ENCODE measurements around the gene DAPK3.
A peak's percentile ranks its signal among the peaks of the same experiment; 100 is the strongest.

DAPK3 gene

DNA sequence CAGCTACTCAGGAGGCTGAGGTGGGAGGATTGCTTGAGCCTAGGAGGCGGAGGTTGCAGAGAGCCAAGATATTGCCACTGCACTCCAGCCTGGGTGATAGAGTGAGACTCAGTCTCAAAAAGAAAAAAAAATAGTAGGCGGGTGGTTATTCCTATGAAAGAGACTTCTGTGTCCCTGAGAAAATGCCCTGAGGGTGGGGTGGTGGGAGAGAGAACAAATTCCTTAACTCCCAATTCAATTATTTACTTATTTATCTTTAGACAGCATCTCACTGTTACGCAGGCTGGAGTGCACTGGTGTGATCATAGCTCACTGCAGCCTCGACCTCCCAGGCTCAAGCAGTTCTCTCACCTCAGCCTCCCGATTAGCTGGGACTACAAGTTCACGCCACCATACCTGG lies 24.7 kb upstream of the DAPK3 start:
- POLR2A ChIA-PET: interaction anchor here (0.8 kb wide), 1 partner anchor 11 kb away, joined by 5 read pairs; no protein-coding TSS in a partner anchor
- CTCF ChIA-PET: interaction anchor here (0.7 kb wide), 1 partner anchor 233 kb away, joined by 4 read pairs; no protein-coding TSS in a partner anchor
- Histone ChIP-seq H3K36me3 (ENCODE audit: control insufficient read depth in 2 of 2, insufficient read depth in 1 of 2, low read length in 2 of 2) (no peaks in the 10 kb centered on the region), H3K9me3 (ENCODE audit: control insufficient read depth, insufficient read depth, low read depth, low read length) (no peaks in the 10 kb centered on the region), H3K4me1 (ENCODE audit: control insufficient read depth, insufficient read depth, low read length) (no peaks in the 10 kb centered on the region), H3K27ac (ENCODE audit: extremely low read depth, low read depth, low read length) (no peak overlapping the region), H3K4me3 (ENCODE audit: low read depth, low read length) (no peak overlapping the region)
- TF ChIP-seq EGR2 (tag by site-specific recombination; IDR thresholded peaks at IDR 0.05; ENCODE audit: low read depth): peak; percentile 40; the same call in 1 of the 2 replicates
- peak; percentile 29; the same call in 1 of the 2 replicates for TF ChIP-seq ZNF18 (tag by site-specific recombination; IDR thresholded peaks at IDR 0.05)
- TF ChIP-seq ZNF645 (tag by site-specific recombination; IDR thresholded peaks at IDR 0.05): no peak
- TF ChIP-seq ZNF830 (tag by site-specific recombination; IDR thresholded peaks at IDR 0.05; ENCODE audit: low read depth): no peak
- TF ChIP-seq ZFHX2 (tag by site-specific recombination; conservative IDR thresholded peaks at IDR 0.05): peak; percentile 26; the same call in 1 of the 2 replicates

- ChIA-PET CTCF (interaction anchor here (0.7 to 1.7 kb wide), 2 partner anchors 9 to 16 kb away, joined by 3 to 5 read pairs; no protein-coding TSS in a partner anchor), POLR2A (interaction anchor here (1.2 to 2.0 kb wide), 2 partner anchors 16 to 22 kb away, joined by 3 to 7 read pairs; partner anchors contain the start of gene PIAS4)
- no peak overlapping the region for H3K4me3 ChIP-seq (ENCODE audit: low read depth, low read length)
- no peaks in the 10 kb centered on the region for H3K9me3 ChIP-seq (ENCODE audit: control insufficient read depth, insufficient read depth, low read depth, low read length)
- TF ChIP-seq ZNF426 (tag by site-specific recombination; IDR thresholded peaks at IDR 0.05) (no peak), ZNF366 (tag by site-specific recombination; conservative IDR thresholded peaks at IDR 0.05) (peak; percentile 99), ZBTB1 (tag by site-specific recombination; IDR thresholded peaks at IDR 0.05) (0 out of 2 replicates have a peak, but pooled peaks have one; percentile 53), ZNF133 (tag by site-specific recombination; IDR thresholded peaks at IDR 0.05) (peak; percentile 1; the same call in 1 of the 2 replicates), YY1 (tag by site-specific recombination; IDR thresholded peaks at IDR 0.05) (no peak), ZNF324 (tag by site-specific recombination; IDR thresholded peaks at IDR 0.05) (0 out of 2 replicates have a peak, but pooled peaks have one; percentile 52), ZNF121 (tag by site-specific recombination; IDR thresholded peaks at IDR 0.05) (peak; percentile 37; the same call in 1 of the 2 replicates)
- TF ChIP-seq, protein P1, sequence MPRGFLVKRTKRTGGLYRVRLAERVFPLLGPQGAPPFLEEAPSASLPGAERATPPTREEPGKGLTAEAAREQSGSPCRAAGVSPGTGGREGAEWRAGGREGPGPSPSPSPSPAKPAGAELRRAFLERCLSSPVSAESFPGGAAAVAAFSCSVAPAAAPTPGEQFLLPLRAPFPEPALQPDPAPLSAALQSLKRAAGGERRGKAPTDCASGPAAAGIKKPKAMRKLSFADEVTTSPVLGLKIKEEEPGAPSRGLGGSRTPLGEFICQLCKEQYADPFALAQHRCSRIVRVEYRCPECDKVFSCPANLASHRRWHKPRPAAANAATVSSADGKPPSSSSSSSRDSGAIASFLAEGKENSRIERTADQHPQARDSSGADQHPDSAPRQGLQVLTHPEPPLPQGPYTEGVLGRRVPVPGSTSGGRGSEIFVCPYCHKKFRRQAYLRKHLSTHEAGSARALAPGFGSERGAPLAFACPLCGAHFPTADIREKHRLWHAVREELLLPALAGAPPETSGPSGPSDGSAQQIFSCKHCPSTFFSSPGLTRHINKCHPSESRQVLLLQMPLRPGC (tag by site-specific recombination; IDR thresholded peaks at IDR 0.05): no peak
- H3K4me1 ChIP-seq (ENCODE audit: control insufficient read depth, insufficient read depth, low read length): peaks cover 10% of the 10 kb centered on the region; the same call in 1 of the 2 replicates
- no peaks in the 10 kb centered on the region for H3K36me3 ChIP-seq (ENCODE audit: control insufficient read depth in 2 of 2, insufficient read depth in 1 of 2, low read length in 2 of 2)
- H3K27ac ChIP-seq (ENCODE audit: extremely low read depth, low read depth, low read length): no peak overlapping the region
These were observed 19.9 kb upstream of the DAPK3 start for GRCh38 chr19:3990815-3991117.

DNA sequence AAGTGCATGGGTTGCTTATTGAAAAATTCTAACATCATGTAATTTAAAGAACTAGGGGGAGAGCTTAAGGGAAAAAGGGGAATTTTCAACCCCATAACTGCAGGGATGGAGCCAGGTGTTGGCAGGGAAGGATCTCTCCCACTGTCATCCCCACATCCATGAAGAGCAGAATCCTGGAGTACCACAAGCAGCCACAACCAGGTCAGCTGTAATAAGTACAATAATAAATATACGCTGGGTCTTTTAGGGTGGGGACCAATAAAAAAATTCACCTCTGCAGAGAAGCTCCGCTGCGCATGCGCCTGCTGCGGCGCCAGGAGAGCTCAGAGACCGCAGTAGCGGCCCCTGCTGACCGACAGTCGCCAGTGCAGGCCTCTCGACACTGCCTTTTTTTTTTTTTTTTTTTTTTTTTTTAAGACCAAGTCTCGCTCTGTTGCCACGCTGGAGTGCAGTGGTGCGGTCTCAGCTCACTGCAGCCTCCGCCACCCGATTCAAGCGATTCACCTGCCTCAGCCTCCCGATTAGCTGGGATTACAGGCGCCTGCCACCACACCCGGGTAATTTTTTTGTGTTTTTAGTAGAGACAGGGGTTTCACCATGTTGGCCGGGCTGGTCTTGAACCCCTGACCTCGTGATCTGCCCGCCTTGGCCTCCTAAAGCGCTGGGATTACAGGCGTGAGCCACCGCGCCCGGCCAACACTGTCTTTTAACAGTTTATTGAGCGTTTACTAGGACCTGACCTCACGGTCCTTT lies 16.9 kb upstream of the DAPK3 start:
- ChIA-PET CTCF (interaction anchor here (0.6 to 1.9 kb wide), 23 partner anchors 10 to 939 kb away, joined by 3 to 13 read pairs (median 4); partner anchors contain the start of genes NMRK2, PIAS4 and PIP5K1C), POLR2A (interaction anchor here (0.6 to 2.0 kb wide), 16 partner anchors 9 to 264 kb away, joined by 3 to 25 read pairs (median 4); partner anchors contain the start of genes APBA3, DAPK3 and PIAS4)
- Histone ChIP-seq H3K36me3 (ENCODE audit: control insufficient read depth in 2 of 2, insufficient read depth in 1 of 2, low read length in 2 of 2) (peaks cover 3 to 22% of the 10 kb centered on the region in 2 experiments; a peak in 2 of 3 replicates), H3K4me3 (ENCODE audit: low read depth, low read length) (peak overlapping the region; percentile 4), H3K4me1 (ENCODE audit: control insufficient read depth, insufficient read depth, low read length) (peaks cover 11% of the 10 kb centered on the region; the same call in 1 of the 2 replicates), H3K9me3 (ENCODE audit: control insufficient read depth, insufficient read depth, low read depth, low read length) (no peaks in the 10 kb centered on the region), H3K27ac (ENCODE audit: extremely low read depth, low read depth, low read length) (no peak overlapping the region)
- TF ChIP-seq, protein P2, sequence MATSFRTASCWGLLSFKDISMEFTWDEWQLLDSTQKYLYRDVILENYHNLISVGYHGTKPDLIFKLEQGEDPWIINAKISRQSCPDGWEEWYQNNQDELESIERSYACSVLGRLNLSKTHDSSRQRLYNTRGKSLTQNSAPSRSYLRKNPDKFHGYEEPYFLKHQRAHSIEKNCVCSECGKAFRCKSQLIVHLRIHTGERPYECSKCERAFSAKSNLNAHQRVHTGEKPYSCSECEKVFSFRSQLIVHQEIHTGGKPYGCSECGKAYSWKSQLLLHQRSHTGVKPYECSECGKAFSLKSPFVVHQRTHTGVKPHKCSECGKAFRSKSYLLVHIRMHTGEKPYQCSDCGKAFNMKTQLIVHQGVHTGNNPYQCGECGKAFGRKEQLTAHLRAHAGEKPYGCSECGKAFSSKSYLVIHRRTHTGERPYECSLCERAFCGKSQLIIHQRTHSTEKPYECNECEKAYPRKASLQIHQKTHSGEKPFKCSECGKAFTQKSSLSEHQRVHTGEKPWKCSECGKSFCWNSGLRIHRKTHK (tag by site-specific recombination; IDR thresholded peaks at IDR 0.05): no peak
- no peak for TF ChIP-seq HIC1 (tag by site-specific recombination; IDR thresholded peaks at IDR 0.05)
- TF ChIP-seq REPIN1 (tag by site-specific recombination; IDR thresholded peaks at IDR 0.05; ENCODE audit: low read depth): no peak
- TF ChIP-seq SP3 (tag by site-specific recombination; IDR thresholded peaks at IDR 0.05): no peak
- peak; percentile 95 for TF ChIP-seq ZNF664 (tag by site-specific recombination; IDR thresholded peaks at IDR 0.05)
- no peak for TF ChIP-seq ZNF449 (tag by site-specific recombination; IDR thresholded peaks at IDR 0.05)
- no peak for TF ChIP-seq ZFP69B (tag by site-specific recombination; IDR thresholded peaks at IDR 0.05)
